Activated naive CD4-positive, alpha-beta T cell treated with anti-CD3 and anti-CD28 coated beads, Interleukin-2, amount 50 U/mL, for 24 hours (primary cell): ENCODE results near the gene LMNB1.
"Not testable (repeated sequence)": the region's sequence is repeated elsewhere in the genome, so short reads cannot be mapped to it uniquely, and the experiment has no call there.

ENCODE experiments used
- H3K27ac Mint-ChIP-seq: one replicate; pipeline ENCODE4 v1.8.0; 2021; ENCODE audit warnings: mild to moderate bottlenecking, mixed read lengths
- H3K27me3 Mint-ChIP-seq: one replicate; pipeline ENCODE4 v1.8.0; 2021; ENCODE audit warnings: mixed read lengths
- H3K36me3 Mint-ChIP-seq: one replicate; pipeline ENCODE4 v1.8.0; 2021; ENCODE audit warnings: mixed read lengths
- H3K4me1 Mint-ChIP-seq: one replicate; pipeline ENCODE4 v1.8.0; 2021; ENCODE audit warnings: mixed read lengths
- H3K4me3 Mint-ChIP-seq: one replicate; pipeline ENCODE4 v1.8.0; 2021; ENCODE audit warnings: mild to moderate bottlenecking, mixed read lengths
- H3K9me3 Mint-ChIP-seq: one replicate; pipeline ENCODE4 v1.8.0; 2021; ENCODE audit warnings: mixed read lengths

The LMNB1 gene

DNA sequence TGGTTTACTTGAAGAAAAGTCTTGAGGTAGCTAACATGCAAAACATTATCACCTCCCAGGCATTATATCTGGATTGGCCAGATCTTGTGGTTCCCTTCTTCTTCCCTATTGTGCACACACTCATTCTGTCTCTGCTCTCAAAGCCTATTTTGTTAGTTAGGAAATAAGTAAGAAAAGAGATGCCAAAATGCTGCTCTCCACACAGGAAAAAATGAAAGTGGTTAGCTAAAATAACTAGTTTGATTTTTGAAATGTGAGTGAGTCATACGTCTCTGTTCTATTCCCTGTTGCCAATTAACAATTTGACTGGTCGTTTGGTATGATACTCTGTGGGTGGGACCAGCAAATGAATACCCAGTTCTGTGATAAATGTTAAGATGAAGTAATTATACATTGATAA is 28.1 kb downstream of the LMNB1 start:
- peaks cover 4% of the 10 kb centered on the region for H3K36me3 Mint-ChIP-seq
- no peaks in the 10 kb centered on the region for H3K27me3 Mint-ChIP-seq
- peaks cover 34% of the 10 kb centered on the region for H3K4me1 Mint-ChIP-seq
- H3K27ac Mint-ChIP-seq: no peak overlapping the region
- no peak overlapping the region for H3K4me3 Mint-ChIP-seq
- no peaks in the 10 kb centered on the region for H3K9me3 Mint-ChIP-seq

DNA sequence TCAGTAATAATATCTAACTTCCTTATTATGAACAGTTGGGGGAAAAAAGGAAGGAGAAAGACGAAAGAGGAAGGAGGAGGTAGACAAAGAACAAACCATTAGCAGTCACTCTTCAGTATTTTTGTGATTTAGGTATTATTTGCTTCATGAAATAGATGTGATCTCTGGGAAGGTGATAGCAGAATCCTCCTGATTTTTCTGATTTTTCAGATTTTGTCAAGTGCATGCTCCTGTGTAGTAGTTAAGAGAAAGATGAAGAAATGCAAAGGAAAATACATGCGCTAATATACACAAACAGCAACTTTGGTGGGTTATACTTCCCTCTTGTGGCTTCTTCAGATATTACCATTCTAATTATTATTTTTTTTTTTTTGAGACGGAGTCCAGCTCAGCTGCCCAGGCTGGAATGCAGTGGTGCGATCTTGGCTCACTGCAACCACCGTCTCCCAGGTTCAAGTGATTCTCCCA is 31.6 kb downstream of the LMNB1 start:
- Mint-ChIP-seq H3K9me3 (no peaks in the 10 kb centered on the region), H3K36me3 (peaks cover 10% of the 10 kb centered on the region), H3K4me1 (peaks cover 42% of the 10 kb centered on the region), H3K27ac (no peak overlapping the region), H3K4me3 (no peak overlapping the region), H3K27me3 (no peaks in the 10 kb centered on the region)

DNA sequence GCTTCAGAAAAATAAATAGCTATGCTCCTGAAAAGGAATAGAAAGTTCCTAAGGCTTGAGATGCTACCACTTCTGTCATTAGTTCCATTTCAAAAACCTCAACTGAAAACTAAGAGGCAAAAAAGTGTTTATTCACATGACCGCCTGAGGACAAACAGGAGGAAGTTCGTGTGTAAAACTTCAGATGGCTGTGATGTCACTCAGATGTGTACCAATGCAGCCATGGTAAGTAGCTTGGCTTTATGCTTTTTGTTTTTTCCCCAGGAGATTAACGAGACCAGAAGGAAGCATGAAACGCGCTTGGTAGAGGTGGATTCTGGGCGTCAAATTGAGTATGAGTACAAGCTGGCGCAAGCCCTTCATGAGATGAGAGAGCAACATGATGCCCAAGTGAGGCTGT is 33.0 kb downstream of the LMNB1 start:
- no peaks in the 10 kb centered on the region for H3K27me3 Mint-ChIP-seq
- no peak overlapping the region for H3K4me3 Mint-ChIP-seq
- H3K9me3 Mint-ChIP-seq: no peaks in the 10 kb centered on the region
- H3K36me3 Mint-ChIP-seq: peaks cover 10% of the 10 kb centered on the region
- peaks cover 42% of the 10 kb centered on the region for H3K4me1 Mint-ChIP-seq
- peak overlapping the region; percentile 36 for H3K27ac Mint-ChIP-seq

- H3K4me1 Mint-ChIP-seq: peaks cover 36% of the 10 kb centered on the region
- H3K9me3 Mint-ChIP-seq: no peaks in the 10 kb centered on the region
- H3K4me3 Mint-ChIP-seq: peak overlapping the region; percentile 79
- H3K36me3 Mint-ChIP-seq: peaks cover 10% of the 10 kb centered on the region
- no peaks in the 10 kb centered on the region for H3K27me3 Mint-ChIP-seq
- H3K27ac Mint-ChIP-seq: peak overlapping the region; percentile 96
Observed at GRCh38 chr5:126810596-126811380, 33.9 kb downstream of the LMNB1 start.

- H3K4me1 Mint-ChIP-seq: peaks cover 41% of the 10 kb centered on the region
- peak overlapping the region; percentile 79 for H3K4me3 Mint-ChIP-seq
Observed at GRCh38 chr5:126811515-126812198, 34.7 kb downstream of the LMNB1 start.

DNA sequence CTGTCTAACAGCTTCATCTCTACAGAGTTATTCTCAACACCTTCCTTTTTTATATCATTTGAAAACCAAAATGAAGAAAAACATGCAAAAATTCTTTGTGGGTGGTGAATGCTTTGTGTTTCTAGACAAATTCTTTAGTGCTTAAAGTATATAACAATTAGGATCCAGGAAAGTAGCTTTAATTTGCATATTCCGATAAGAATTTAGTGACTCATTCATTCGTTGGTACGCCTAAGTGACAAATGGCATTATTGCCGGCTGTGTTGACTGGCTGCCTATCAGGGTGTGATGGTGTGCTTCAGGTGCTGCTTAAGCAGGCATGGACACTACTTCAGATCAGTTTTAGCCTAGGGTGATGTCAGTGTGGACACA is 35.2 kb downstream of the LMNB1 start:
- Mint-ChIP-seq H3K27ac (peak overlapping the region; percentile 96), H3K27me3 (no peaks in the 10 kb centered on the region), H3K36me3 (peaks cover 11% of the 10 kb centered on the region), H3K4me3 (peak overlapping the region; percentile 79), H3K4me1 (peaks cover 42% of the 10 kb centered on the region), H3K9me3 (no peaks in the 10 kb centered on the region)

More at GRCh38 chr5:126811515-126812198, 34.7 kb downstream of the LMNB1 start:
- Mint-ChIP-seq H3K9me3 (no peaks in the 10 kb centered on the region), H3K27me3 (no peaks in the 10 kb centered on the region), H3K27ac (peak overlapping the region; percentile 96), H3K36me3 (peaks cover 10% of the 10 kb centered on the region)

DNA sequence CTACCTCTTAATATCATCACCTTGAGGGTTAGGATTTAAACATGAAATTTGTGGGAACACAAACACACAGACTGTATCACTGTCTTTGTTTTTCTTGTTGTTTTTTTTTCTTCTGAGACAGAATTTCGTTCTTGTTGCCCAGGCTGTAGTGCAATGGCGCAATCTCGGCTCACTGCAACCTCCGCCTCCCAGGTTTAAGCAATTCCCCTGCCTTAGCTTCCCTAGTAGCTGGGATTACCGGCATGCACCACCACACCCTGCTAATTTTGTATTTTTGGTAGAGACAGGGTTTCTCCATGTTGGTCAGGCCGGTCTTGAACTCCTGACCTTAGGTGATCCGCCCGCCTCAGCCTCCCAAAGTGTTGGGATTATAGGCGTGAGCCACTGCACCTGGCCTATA is 36.9 kb downstream of the LMNB1 start:
- H3K27ac Mint-ChIP-seq, H3K27me3 Mint-ChIP-seq, H3K4me3 Mint-ChIP-seq, H3K9me3 Mint-ChIP-seq: not testable (repeated sequence)
- H3K36me3 Mint-ChIP-seq: peaks cover 14% of the 10 kb centered on the region
- peaks cover 43% of the 10 kb centered on the region for H3K4me1 Mint-ChIP-seq

DNA sequence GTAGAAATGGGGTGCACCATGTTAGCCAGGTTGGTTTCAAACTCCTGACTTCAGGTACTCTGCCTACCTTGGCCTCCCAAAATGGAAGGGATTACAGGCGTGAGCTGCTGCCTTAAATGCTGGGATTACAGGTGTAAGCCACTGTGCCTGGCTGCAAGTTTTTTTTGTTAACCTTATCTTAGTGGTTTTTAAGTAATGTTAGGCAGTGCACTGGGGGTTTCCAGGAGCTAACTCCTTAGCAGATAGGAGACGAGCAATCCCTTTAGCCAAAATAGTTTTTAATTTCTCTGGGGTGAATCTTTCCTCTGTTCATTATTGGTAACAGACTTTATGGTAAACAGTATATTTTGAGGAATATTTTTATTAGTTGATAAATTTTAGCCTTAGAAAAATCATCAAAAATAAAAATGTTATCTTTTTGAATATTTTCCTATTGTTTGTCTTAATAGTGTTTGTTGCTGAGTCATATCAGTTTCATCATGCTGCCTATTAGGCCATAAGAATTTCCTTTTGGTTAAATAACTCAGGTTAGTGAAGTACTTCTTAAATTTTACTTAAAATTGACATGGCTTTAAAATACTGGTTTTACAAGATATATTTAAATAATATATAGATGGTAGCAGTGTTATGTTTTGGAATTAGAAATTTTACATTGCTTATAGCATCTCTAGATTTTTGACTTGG is 37.9 kb downstream of the LMNB1 start:
- H3K9me3 Mint-ChIP-seq: no peaks in the 10 kb centered on the region
- peaks cover 15% of the 10 kb centered on the region for H3K36me3 Mint-ChIP-seq
- H3K27me3 Mint-ChIP-seq: no peaks in the 10 kb centered on the region
- H3K4me1 Mint-ChIP-seq: peaks cover 42% of the 10 kb centered on the region
- peak overlapping the region; percentile 68 for H3K27ac Mint-ChIP-seq
- H3K4me3 Mint-ChIP-seq: no peak overlapping the region

DNA sequence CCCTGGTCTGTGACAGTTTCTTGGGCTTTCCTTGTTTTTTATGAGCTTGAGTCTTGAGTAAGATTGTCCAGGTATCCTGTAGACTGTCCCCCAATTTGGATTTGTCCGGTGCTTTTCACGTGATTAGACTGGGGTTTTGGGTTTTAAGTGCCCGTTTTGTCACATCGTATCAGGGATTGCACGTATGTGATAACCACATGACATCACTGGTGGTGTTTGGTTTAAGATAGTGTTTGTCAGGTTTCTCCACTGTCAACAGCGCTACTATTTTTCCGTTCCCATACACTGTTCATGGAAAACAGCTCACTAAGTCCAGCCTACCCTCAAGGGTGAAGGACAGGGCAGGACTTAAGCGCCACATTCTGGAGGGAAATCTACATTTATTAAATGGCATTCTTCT is 39.7 kb downstream of the LMNB1 start:
- Mint-ChIP-seq H3K9me3 (no peaks in the 10 kb centered on the region), H3K27ac (no peak overlapping the region), H3K4me1 (peaks cover 25% of the 10 kb centered on the region), H3K36me3 (peaks cover 17% of the 10 kb centered on the region), H3K4me3 (no peak overlapping the region), H3K27me3 (no peaks in the 10 kb centered on the region)

DNA sequence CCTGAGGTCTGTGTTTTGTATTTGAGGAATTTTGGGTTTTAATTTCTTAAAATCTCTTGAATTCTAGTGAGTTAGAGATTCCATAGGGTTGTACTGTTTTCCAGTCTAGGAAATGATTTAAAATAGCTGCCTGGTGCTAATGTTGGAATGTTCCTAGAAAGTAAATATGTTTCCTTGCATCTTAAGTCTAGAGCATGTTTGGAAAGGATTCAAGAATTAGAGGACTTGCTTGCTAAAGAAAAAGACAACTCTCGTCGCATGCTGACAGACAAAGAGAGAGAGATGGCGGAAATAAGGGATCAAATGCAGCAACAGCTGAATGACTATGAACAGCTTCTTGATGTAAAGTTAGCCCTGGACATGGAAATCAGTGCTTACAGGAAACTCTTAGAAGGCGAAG is 41.8 kb downstream of the LMNB1 start:
- Mint-ChIP-seq H3K9me3 (no peaks in the 10 kb centered on the region), H3K4me1 (peaks cover 16% of the 10 kb centered on the region)

DNA sequence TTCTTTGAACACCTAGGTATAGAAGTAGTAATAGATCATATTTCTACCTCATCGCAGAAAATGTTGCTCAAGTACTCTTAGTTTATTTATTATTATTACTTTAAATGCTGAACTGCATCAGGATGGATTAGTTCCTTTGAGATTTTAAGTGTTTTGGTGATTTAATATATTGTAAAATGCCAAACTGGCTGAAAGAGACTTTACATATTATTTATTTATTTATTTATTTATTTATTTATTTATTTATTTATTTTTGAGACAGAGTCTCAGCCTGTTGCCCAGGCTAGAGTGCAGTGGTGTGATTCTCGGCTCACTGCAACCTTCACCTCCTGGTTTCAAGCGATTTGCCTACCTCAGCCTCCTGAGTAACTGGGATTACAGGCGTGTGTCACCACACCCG is 42.3 kb downstream of the LMNB1 start:
- Mint-ChIP-seq H3K27me3 (no peaks in the 10 kb centered on the region), H3K27ac (no peak overlapping the region), H3K4me1 (peaks cover 13% of the 10 kb centered on the region), H3K4me3 (no peak overlapping the region), H3K36me3 (peaks cover 16% of the 10 kb centered on the region), H3K9me3 (no peaks in the 10 kb centered on the region)

More for the DNA sequence above, 41.8 kb downstream of the LMNB1 start:
- no peaks in the 10 kb centered on the region for H3K27me3 Mint-ChIP-seq
- H3K36me3 Mint-ChIP-seq: peaks cover 16% of the 10 kb centered on the region
- H3K27ac Mint-ChIP-seq: no peak overlapping the region
- no peak overlapping the region for H3K4me3 Mint-ChIP-seq

DNA sequence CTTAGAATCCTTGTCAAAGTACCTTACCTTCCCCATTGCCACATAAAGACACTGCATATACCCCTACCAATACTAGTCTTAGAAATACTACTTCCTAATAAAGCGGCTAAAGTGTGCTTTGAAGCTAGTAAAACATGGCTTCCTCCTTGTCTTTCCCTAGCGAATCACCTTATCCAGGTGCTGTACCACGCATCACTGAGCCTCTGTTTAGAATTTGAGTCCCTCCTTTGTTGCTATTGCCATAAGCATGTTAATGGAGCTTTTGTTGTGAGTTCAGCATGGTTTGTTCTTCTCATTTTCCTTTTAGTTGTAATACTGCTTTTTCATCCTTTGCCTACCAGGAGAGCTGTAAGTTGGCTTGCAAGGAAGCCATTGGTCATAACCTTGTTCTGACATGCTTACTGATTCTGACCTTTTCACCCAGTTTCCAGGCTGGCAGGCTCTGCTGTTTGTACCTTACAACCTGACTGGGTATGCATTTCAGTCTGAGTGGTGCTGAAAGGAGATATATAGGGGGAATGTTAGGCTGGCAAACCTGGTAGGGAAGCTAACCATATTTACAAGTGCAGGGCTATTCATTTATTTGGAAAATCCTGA is 49.8 kb downstream of the LMNB1 start:
- H3K27ac Mint-ChIP-seq: no peak overlapping the region
- H3K36me3 Mint-ChIP-seq: peaks cover 20% of the 10 kb centered on the region
- no peaks in the 10 kb centered on the region for H3K27me3 Mint-ChIP-seq
- H3K9me3 Mint-ChIP-seq: no peaks in the 10 kb centered on the region
- H3K4me3 Mint-ChIP-seq: no peak overlapping the region
- H3K4me1 Mint-ChIP-seq: no peaks in the 10 kb centered on the region

GRCh38 chr5:126829098-126829497 is 52.2 kb downstream of the LMNB1 start:
- Mint-ChIP-seq H3K27me3 (no peaks in the 10 kb centered on the region), H3K9me3 (no peaks in the 10 kb centered on the region), H3K4me1 (no peaks in the 10 kb centered on the region), H3K36me3 (peaks cover 24% of the 10 kb centered on the region), H3K27ac (no peak overlapping the region), H3K4me3 (no peak overlapping the region)

DNA sequence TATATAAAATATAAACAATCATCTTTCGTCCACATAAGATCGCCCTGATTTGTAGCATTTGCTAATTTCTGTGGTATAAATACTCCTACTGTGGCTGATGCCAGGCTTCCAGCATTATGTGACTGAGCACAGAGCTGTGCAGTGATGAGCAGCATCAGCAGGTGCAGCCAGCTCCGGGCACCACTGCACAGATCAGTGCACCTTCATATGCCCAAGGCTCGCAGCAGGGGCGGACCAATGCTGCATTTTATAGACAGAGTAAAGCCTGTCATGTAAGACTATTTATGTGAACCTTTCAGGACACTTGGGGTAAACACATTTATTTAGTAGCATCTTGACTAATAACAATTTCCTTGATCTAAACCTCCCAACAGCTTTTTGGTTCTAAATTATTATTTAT is 53.1 kb downstream of the LMNB1 start:
- Mint-ChIP-seq H3K4me3 (no peak overlapping the region), H3K4me1 (no peaks in the 10 kb centered on the region), H3K36me3 (peaks cover 27% of the 10 kb centered on the region), H3K27ac (no peak overlapping the region), H3K9me3 (no peaks in the 10 kb centered on the region), H3K27me3 (no peaks in the 10 kb centered on the region)

DNA sequence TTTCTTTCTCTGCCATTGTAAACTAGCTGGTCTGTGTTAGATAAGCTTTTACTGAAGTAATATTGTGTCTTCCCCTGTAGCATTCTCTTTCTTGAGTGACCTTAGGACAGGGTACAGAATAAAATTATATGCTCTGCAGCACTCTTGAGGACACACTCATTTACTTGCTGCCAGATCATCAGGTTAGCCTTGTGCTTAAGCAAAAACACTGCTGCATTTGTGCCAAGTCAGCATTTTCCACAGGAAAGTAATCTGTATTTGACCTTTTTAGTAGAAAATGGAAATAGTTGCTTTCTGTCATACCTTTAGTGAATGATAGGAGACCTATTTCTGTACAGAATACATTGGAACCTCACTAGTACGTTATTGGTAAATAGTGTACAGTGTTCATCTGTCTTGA is 54.2 kb downstream of the LMNB1 start:
- Mint-ChIP-seq H3K36me3 (peaks cover 25% of the 10 kb centered on the region), H3K4me3 (no peak overlapping the region), H3K27me3 (no peaks in the 10 kb centered on the region), H3K27ac (peak overlapping the region; percentile 46), H3K4me1 (no peaks in the 10 kb centered on the region), H3K9me3 (no peaks in the 10 kb centered on the region)
